Activated CD8-positive, alpha-beta memory T cell treated with anti-CD3 and anti-CD28 coated beads for 36 hours (primary cell): ENCODE data around the gene NKX6-2. TPM values are rescaled to one million over a fixed set of nuclear protein-coding genes. Genes with fewer than 3 reads are reported as not detected.
"Not testable (repeated sequence)": the region's sequence is repeated elsewhere in the genome, so short reads cannot be mapped to it uniquely, and the experiment has no call there.

Experiments used
- CTCF ChIA-PET: fragments of 350-600 bp; sonication (Branson Sonifier 250); formaldehyde crosslinking; loops from one replicate; lab custom pipeline; 2021; ENCODE audit warnings: antibody characterized with exemption; lab: Charles Lee
- POLR2A ChIA-PET: fragments of 350-600 bp; sonication (Branson Sonifier 250); formaldehyde crosslinking; loops from one replicate; lab custom pipeline; 2021; ENCODE audit warnings: antibody characterized with exemption; lab: Charles Lee
- total RNA-seq, 2 experiments: library from RNA; stranded (reverse); gene quantifications; one replicate each; pipeline ENCODE4 v1.2.3, GENCODE V29; 2021

NKX6-2 gene
- total RNA-seq, 2 experiments from 2014 or later: not detected

DNA sequence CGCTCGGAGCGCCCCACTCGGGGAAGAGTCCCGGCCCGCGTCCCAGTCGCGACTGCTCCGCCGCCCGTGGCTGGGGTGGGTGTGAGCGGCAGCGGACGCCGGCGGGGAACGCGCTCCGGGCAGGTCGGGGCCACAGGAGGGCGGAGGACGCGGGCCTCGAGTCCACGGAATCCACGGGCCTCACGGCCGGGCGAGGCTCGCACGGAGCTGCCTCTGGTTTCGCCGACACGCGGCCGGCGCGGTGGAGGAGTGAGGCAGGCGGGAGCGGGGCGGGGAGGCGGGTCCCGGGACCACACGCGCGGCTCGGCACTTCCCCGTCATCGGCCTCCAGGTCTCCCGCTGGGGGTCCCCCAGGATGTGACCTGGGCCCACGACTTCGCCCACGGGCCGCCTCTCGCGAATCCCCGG, 533 bp upstream of the NKX6-2 start:
- ChIA-PET CTCF (no interaction called here), POLR2A (no interaction called here)

DNA sequence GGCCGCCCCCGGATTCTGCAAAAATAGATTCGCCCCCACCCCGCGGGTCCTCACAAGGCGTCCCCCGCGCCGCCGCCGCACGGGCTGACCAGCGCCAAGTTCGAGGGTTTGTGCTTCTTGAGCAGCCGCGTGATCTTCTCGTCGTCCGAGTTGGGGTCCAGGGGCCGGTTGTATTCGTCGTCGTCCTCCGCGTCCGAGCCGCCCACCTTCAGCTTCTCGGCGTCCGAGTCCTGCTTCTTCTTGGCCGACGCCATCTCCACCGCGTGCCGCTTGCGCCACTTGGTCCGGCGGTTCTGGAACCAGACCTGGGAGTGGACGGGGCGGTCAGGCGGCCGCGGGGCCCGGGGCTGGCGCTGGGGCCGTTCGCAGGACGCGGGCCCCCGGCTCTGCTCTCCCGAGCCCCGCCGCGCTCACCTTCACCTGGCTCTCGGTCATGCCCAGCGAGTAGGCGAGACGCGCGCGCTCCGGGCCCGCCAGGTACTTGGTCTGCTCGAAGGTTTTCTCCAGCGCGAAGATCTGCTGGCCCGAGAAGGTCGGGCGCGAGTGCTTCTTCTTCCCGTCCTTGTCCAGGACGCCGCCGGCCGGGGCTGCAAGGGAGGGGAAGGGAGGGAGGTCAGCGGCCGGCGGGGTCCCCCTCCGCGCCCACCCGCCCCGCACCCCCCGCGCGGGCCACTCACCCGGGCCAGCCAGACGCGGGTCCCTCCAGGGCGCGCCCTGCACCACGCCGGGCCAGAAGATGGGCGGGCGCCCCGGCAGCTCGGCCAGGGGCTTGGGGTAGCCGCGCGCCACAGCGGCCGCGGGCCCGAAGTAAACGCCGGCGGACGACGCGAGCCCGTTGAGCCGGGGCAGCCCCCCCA, 853 bp downstream of the NKX6-2 start:
- ChIA-PET CTCF (no interaction called here), POLR2A (no interaction called here)

DNA sequence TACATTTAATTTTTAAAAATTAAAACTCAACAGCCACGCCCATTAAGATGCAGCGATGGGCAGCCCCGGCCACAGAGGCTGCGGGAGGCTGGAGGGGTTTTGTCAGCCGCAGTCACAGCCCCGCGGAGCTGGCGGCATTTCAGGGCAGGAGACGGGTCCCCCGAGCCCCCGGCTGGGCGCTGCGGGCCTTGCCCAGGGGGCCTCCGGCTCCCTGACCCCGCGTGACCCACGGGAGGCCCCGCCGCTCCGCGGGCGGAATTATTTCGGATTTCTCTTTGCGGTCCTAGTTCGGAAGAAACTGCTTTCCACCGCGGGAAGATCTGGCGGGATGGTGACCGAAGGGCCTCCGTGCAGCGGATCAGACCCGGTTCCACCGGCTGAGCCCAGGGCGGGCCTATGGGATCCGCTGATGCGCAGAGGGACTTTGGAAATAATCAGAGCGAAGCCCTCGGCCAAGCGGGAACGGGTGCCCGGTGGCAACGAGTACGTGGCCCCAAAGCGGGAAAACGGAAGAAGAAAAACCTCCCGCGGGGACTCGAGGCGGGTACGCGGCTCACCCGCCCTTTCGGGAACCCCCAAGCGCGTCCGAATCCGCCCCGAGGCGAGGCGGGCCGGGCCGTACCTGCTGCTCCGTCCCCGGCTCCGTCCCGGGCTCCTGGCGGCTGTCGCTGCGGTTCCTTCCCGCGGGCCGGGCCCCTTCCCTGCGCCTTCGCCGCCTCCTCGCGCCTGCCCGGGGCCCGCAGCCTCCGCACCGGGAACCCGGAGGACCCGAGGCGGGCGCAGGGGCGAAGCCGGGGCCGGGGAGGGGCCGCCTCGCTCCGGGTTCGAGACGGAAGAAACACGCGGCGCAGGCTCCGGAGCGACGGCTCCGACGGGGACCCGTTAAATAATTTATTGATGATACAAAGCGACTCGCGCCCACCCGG, 1.7 kb downstream of the NKX6-2 start:
- POLR2A ChIA-PET: no interaction called here

GRCh38 chr10:132783165-132783939, 2.6 kb downstream of the NKX6-2 start:
- ChIA-PET POLR2A (no interaction called here), CTCF (no interaction called here)

More for the DNA sequence above, 1.7 kb downstream of the NKX6-2 start:
- CTCF ChIA-PET: no interaction called here

DNA sequence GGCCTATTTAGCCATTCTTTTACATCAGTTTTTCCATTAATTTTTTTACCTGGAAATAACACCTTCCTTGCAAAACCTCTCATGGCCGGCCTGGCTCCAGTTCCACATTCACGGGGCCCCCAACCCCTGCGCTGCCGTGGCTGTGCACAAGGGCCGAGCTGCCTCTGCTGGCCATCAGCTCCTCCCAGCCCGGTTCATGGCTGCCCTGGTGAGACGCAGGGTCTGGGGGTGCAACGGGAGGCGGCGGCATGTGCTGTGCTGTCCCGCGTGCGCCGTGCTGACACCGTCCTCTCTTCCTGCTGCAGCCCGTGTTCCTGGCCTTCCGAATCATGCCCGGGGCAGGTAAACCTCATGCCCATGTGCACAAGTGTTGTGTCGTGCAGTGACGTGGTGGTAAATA, 4.4 kb downstream of the NKX6-2 start:
- POLR2A ChIA-PET: no interaction called here
- CTCF ChIA-PET: no interaction called here

DNA sequence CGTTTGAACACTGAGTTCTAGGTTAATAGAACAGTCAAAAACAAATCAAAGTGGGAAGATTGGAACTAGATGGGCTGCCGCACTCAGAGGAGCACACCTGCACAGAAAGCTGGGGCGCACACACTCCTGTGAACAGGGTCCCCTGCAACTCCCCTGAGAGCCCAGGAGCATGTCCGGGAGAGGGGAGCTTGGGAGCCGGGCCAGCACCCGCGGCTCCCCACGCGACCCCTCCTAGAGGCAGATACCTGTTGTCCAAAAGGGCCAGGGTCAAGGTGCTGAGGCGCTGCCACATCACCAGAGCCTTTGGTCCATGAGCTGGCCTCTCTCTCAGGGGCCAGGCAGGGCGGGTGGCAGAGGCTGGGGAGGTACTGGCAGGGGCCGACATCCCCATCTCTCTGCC, 5.6 kb downstream of the NKX6-2 start:
- ChIA-PET POLR2A (no interaction called here), CTCF (no interaction called here)

GRCh38 chr10:132779549-132780294, 6.2 kb downstream of the NKX6-2 start:
- POLR2A ChIA-PET: no interaction called here
- CTCF ChIA-PET: no interaction called here

DNA sequence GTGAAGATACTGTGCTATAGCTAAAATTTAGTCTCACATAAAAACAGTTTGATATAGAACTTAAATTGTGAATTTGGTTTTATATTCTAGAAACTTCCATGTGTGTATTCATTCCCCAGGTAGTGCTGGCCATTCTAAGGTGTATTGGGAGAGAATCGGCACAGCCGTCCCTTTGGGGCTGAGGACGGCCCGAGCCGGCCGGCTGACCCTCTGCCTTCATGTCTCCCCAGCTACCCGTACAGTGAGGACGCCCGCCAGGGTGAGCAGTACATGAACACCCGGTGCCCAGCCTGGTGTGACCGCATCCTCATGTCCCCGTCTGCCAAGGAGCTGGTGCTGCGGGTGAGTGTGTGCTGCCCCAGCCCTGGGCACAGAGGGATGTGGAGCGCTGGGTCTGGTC, 8.5 kb downstream of the NKX6-2 start:
- POLR2A ChIA-PET: no interaction called here
- CTCF ChIA-PET: no interaction called here

DNA sequence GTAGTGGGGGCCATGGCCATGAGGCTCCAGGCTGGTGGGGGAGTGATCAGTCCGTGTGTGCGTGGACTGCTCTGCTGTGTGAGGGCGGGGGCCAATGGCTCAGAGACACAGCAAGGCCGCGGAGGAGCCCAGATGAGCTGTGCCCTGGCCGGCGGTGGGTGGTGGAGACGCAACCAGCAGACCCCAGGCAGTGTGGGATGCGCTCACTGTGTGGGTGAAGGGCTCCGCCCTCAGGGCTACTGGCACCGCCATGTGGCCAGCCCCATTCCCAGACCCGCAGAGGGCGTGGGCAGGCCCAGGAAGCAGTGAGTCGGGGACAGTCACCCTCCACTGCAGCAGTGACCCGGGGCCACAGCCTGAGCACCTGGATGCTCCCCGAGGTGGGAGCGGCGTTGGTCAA, 9.1 kb downstream of the NKX6-2 start:
- POLR2A ChIA-PET: no interaction called here
- CTCF ChIA-PET: no interaction called here

DNA sequence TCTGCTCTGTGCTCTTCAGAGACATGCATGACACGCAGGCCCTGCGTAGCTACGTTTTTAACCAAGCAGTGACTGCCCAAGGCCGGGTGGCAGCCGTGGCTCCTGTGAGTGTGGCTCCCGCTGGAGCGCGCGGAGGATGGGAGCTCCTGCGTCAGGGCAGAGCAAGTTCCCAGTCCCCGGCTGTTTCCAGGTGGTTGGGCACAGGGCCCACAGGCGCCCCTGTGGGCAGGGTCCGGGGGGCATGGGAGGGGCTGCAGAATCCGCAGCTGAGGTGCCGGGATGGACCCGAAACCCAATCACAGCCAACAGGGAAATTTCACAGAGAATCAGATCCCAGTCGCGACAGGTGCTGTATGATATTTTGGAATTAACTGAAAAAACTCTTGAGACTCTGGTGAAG, 9.8 kb downstream of the NKX6-2 start:
- CTCF ChIA-PET: no interaction called here
- POLR2A ChIA-PET: no interaction called here

GRCh38 chr10:132774902-132775863, 10.8 kb downstream of the NKX6-2 start:
- POLR2A ChIA-PET: no interaction called here

DNA sequence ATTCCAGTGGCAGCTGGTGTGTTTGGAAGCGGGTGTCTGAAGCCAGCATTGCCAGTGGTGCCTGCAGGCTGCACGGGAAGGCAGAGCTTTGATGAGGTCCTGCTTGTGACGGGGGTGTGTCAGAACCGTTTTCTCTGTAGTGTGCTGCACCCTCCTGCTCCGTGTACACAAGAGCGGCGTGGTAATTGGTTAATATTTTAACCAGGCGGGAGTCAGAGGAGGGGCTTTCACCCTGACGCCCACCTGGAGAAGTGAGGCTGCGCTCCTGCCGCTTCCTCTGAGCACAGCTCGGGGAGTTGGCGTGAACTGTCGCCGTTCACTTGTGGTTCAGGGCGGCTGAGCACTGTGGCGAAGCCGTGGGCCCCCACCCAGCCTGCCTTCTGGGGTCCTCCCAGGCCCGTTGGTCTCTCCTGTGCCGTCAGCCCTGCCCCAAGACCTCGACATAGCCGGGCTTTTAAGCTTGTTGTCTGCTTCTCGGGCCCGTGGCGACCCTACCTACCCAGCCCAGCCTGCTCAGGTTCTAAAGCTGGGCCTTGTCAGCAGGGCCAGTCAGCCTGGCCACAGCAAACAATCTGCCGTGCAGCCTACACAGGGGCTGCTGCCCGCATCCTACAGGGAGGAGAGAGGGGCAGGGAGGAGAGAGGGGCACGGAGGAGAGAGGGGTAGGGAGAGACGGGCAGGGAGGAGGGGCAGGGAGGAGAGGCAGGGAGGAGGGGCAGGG, 11.6 kb downstream of the NKX6-2 start:
- CTCF ChIA-PET: no interaction called here
- POLR2A ChIA-PET: no interaction called here

More at GRCh38 chr10:132774902-132775863, 10.8 kb downstream of the NKX6-2 start:
- CTCF ChIA-PET: no interaction called here

GRCh38 chr10:132772816-132773215, 13.1 kb downstream of the NKX6-2 start:
- POLR2A ChIA-PET, CTCF ChIA-PET: not testable (repeated sequence)

DNA sequence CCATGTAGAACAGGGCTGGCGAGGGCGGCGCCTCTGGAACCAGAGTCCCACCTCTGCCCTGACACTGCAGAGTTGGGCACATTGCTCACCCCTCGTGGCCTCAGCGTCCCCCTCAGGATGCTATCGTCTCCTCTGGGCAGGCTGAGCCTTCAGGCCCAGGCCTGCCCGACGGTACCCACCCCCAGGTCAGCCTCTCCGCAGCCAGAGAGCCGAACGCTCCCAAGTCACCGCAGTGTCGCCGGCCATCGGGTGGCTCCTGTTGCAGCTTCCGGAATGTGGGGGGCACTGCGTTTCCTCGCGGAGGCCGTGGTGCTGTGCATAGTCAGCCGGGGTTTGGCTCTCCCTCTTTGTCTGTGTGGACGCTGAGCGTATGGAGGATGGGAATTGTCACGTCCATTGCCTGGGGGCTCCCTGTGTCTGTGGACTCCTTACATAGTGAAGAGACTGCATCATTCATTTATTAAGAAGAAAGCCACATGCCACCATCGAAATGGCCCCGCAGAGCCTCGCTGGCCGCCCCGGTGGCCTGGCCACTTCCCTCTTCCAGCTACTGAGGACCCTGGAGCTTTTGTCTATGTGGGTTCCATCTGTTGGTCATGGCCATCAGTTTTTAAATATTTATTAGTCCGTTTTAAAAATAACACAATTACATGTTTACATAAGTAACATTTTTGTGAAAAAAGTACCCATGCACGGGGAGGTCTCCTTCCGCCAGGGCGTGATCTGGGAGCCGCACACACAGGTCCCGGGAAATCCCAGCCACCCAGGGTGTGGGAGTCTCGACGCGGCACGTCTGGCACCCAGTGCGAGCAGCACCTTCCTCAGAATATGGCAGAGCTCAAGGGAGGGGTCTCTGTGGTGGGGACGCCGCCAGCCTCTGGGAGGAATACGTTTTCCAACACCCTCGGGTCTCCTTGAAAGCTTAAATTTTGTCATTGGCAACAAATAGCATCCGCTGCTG, 15.6 kb downstream of the NKX6-2 start:
- CTCF ChIA-PET: no interaction called here
- POLR2A ChIA-PET: no interaction called here

DNA sequence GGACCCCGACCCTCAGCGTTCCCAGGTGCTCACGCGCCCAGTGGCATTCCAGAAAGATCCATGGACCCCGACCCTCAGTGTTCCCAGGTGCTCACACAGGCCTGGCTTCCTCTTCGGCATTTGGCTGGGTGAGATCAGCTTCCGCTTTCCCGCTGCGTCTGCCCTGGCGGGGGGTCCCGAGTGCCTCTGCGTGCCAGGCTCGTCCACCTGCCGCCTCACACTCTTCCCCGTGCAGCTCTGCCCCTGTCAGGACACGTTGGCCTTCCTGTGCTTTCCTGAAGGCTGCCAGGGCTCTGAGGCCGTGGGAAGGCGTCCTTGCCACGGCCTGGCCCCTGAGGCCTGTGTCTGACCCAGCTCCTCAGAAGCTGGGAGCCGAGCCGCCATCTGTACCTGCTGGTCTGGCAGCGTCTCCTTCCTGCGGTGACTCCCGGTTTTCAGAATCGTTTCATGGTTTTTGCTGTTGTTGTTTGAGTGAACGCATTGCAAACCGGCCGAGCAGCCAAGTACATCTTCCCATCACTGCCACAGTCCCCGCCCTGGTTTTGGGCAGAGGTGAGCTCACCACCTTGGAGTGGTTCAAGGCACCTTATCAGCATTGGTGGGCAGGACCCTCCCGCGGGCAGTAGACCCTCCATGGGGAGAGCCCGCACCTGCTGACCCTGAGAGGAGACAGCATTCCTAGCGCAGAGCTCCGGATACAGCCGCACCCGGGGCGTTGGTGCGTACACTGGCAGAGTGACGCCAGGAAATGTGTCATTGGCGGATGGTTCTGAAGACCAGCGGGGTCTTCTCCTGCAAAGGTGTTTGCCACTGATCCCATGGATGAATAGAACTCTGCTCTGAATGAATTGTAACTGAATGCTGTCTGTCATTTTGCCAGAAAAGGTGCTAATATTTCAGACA, 17.4 kb downstream of the NKX6-2 start:
- POLR2A ChIA-PET: no interaction called here
- CTCF ChIA-PET: no interaction called here
